CD4-positive, alpha-beta T cell (primary cell): ENCODE data around the gene NPM1. TPM values are rescaled to one million over a fixed set of nuclear protein-coding genes. Genes with fewer than 3 reads are reported as not detected.
"Not testable (repeated sequence)": the region's sequence is repeated elsewhere in the genome, so short reads cannot be mapped to it uniquely, and the experiment has no call there.

Experiments used
- ATAC-seq: fragments of 200-7000 bp; cut with Tn5 transposase; one replicate; pipeline ENCODE4 v1.10.0; 2022; ENCODE audit warnings: mild to moderate bottlenecking; ENCODE audit not compliant: poor library complexity
- CTCF ChIA-PET: fragments of 350-600 bp; sonication (Branson Sonifier 250); formaldehyde crosslinking; loops from one replicate; lab custom pipeline; 2021; ENCODE audit warnings: antibody characterized with exemption, inconsistent platforms; lab: Charles Lee
- POLR2A ChIA-PET: fragments of 350-600 bp; sonication (Branson Sonifier 250); formaldehyde crosslinking; loops from one replicate; lab custom pipeline; 2021; ENCODE audit warnings: antibody characterized with exemption, inconsistent platforms; lab: Charles Lee
- DNase-seq, 14 experiments: peaks; one replicate each; pipeline ENCODE4 v3.0.0-alpha.2; 2013 to 2020; ENCODE audit warnings: mixed read lengths in 2 of 14
- H3K27ac ChIP-seq, 2 donors: one replicate each; pipeline versions ENCODE4 v1.5.1 to v1.7.0; 2013; ENCODE audit warnings: low read length in 2 of 2, low read depth in 1 of 2, mild to moderate bottlenecking in 1 of 2
- H3K27me3 ChIP-seq, 2 experiments: 1 replicate in 1 of 2; 2 replicates in 1 of 2; pipeline versions ENCODE4 v1.6.1 to v1.7.0; 2013; ENCODE audit warnings: low read length in 2 of 2, control low read depth in 1 of 2, mild to moderate bottlenecking in 1 of 2, moderate library complexity in 1 of 2; ENCODE audit not compliant: insufficient read depth in 2 of 2, control insufficient read depth in 1 of 2
- H3K36me3 ChIP-seq: one replicate; pipeline ENCODE4 v1.6.1; 2013; ENCODE audit warnings: low read length, control low read depth; ENCODE audit not compliant: insufficient read depth
- H3K4me1 ChIP-seq: one replicate; pipeline ENCODE4 v1.6.1; 2013; ENCODE audit warnings: low read length, control low read depth; ENCODE audit not compliant: insufficient read depth
- H3K4me3 ChIP-seq: one replicate; pipeline ENCODE4 v1.5.1; 2013; ENCODE audit warnings: mild to moderate bottlenecking, low read length, moderate library complexity
- H3K9me3 ChIP-seq, 2 experiments: 1 replicate in 1 of 2; 2 replicates in 1 of 2; pipeline versions ENCODE4 v1.6.1 to v1.7.0; 2013; ENCODE audit warnings: low read length in 2 of 2, mild to moderate bottlenecking in 2 of 2, control low read depth in 1 of 2, moderate library complexity in 1 of 2; ENCODE audit not compliant: control insufficient read depth in 1 of 2, insufficient read depth in 1 of 2
- H3K27ac Mint-ChIP-seq: one replicate; pipeline ENCODE4 v1.8.0; 2020; ENCODE audit warnings: mixed read lengths
- H3K27me3 Mint-ChIP-seq: one replicate; pipeline ENCODE4 v1.8.0; 2021; ENCODE audit warnings: mixed read lengths
- H3K36me3 Mint-ChIP-seq: one replicate; pipeline ENCODE4 v1.8.0; 2021; ENCODE audit warnings: low read depth, mixed read lengths
- H3K4me1 Mint-ChIP-seq: one replicate; pipeline ENCODE4 v1.8.0; 2021; ENCODE audit warnings: low read depth, mixed read lengths
- H3K4me3 Mint-ChIP-seq: one replicate; pipeline ENCODE4 v1.8.0; 2020; ENCODE audit warnings: mild to moderate bottlenecking, mixed read lengths
- H3K9me3 Mint-ChIP-seq: one replicate; pipeline ENCODE4 v1.8.0; 2020; ENCODE audit warnings: mixed read lengths
- intact Hi-C, 2 experiments: fragments of 100-400 bp; cut with DNase I in 1 of 2; cut with micrococcal nuclease in 1 of 2; formaldehyde crosslinking; loops; one replicate each; pipeline versions ENCODE4 v1.15.1 to v1.9.0; 2023 to 2025; cut with DNase I, micrococcal nuclease
- total RNA-seq, 174 experiments: library from RNA in 2 of 174; stranded (reverse) in 2 of 174; gene quantifications; one replicate each; pipeline ENCODE4 v1.2.3 and lab custom pipeline; 2021 to 2026
- TF ChIP-seq, protein P1 (sequence below): fragments of 200-600 bp; IDR thresholded peaks from one replicate; pipeline ENCODE4 v1.8.0; 2022; ENCODE audit warnings: antibody characterized with exemption, mild to moderate bottlenecking

Gene NPM1
- total RNA-seq, 2 experiments from 2014 or later, result 1,243 to 1,379 TPM

DNA sequence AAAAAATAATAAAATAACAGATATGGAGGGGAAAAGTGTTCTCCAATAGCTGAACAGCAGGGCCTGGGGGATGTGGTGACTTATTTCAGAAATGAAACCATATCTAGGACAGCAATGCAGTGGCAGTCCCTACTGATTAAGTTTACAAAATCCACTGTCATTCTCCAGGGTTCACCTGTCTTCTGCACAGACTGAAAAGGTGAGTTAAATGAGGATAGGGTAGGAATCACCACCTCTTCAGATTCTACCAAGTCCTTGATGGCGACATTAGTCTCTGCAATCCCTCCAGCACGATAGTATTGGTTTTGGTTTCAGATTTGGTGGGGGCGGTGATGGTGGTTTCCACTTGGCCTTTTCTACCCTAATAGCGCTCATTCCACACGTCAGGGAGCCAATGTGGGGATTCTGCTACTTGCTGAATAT lies 32.3 kb upstream of the NPM1 start:
- no peaks in the 10 kb centered on the region for H3K9me3 Mint-ChIP-seq
- H3K4me1 Mint-ChIP-seq, result no peaks in the 10 kb centered on the region
- Histone ChIP-seq H3K4me3 (peak overlapping the region; percentile 37), H3K9me3 (no peaks in the 10 kb centered on the region), H3K27me3 (no peaks in the 10 kb centered on the region), H3K36me3 (no peaks in the 10 kb centered on the region), H3K27ac (no peak overlapping the region), H3K4me1 (peaks cover 6% of the 10 kb centered on the region)
- ATAC-seq, result no peak
- no peaks in the 10 kb centered on the region for H3K36me3 Mint-ChIP-seq
- TF ChIP-seq, protein P1, sequence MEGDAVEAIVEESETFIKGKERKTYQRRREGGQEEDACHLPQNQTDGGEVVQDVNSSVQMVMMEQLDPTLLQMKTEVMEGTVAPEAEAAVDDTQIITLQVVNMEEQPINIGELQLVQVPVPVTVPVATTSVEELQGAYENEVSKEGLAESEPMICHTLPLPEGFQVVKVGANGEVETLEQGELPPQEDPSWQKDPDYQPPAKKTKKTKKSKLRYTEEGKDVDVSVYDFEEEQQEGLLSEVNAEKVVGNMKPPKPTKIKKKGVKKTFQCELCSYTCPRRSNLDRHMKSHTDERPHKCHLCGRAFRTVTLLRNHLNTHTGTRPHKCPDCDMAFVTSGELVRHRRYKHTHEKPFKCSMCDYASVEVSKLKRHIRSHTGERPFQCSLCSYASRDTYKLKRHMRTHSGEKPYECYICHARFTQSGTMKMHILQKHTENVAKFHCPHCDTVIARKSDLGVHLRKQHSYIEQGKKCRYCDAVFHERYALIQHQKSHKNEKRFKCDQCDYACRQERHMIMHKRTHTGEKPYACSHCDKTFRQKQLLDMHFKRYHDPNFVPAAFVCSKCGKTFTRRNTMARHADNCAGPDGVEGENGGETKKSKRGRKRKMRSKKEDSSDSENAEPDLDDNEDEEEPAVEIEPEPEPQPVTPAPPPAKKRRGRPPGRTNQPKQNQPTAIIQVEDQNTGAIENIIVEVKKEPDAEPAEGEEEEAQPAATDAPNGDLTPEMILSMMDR, result no peak
- no peak overlapping the region for H3K4me3 Mint-ChIP-seq
- peaks cover 2% of the 10 kb centered on the region for H3K27me3 Mint-ChIP-seq
- H3K27ac Mint-ChIP-seq, result no peak overlapping the region
- POLR2A ChIA-PET, result no interaction called here
- peak in 3 of 14 experiments; percentile 22 to 57 (median 27) for DNase-seq
- intact Hi-C loops, result no loop called here
- CTCF ChIA-PET, result no interaction called here

DNA sequence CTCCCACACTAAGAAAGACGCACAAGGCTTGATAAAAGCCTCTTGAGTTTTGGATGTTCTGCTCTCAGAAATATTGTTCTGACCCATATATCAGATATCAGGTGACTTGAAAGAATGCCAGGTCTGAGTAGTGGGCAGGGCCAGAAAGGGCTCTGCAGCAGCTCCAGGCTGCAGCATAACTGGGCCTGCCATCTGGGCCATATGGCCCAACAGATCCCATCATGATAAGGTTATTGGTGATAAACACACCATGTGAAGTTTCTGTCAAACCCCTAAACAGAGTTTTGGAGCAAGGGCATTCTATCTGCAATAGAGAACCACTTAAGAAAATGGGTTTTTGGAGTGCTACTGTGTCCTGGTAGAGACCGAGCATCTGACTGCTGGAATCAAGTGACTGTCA lies 29.8 kb upstream of the NPM1 start:
- Histone ChIP-seq H3K27me3 (no peaks in the 10 kb centered on the region), H3K4me3 (no peak overlapping the region), H3K9me3 (no peaks in the 10 kb centered on the region), H3K27ac (no peak overlapping the region), H3K36me3 (no peaks in the 10 kb centered on the region), H3K4me1 (peaks cover 6% of the 10 kb centered on the region)
- Mint-ChIP-seq H3K27me3 (no peaks in the 10 kb centered on the region), H3K27ac (no peak overlapping the region), H3K4me1 (no peaks in the 10 kb centered on the region), H3K36me3 (no peaks in the 10 kb centered on the region), H3K9me3 (no peaks in the 10 kb centered on the region), H3K4me3 (no peak overlapping the region)
- ChIA-PET POLR2A (no interaction called here), CTCF (no interaction called here)
- TF ChIP-seq, protein P1, result no peak
- intact Hi-C loops, result no loop called here
- ATAC-seq (no peak), DNase-seq (no peak)

DNA sequence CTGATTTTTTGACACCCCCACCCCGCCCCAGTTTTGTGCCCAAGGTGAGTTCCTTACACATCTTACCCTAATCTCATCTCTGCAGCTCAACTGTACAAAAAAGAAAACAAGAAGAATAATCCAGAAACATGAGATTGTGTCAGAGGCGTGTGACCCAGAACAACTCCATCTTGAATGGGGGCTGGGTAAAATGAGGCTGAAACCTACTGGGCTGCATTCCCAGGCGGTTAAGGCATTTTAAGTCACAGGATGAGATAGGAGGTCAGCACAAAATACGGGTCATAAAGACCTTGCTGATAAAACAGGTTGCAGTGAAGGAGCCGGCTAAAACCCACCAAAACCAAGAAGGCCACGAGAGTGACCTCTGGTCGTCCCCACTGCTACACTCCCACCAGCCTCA lies 26.5 kb upstream of the NPM1 start:
- H3K4me1 ChIP-seq, H3K4me3 ChIP-seq, H3K36me3 ChIP-seq, H3K9me3 Mint-ChIP-seq, H3K9me3 ChIP-seq, ATAC-seq, CTCF ChIA-PET, H3K27ac ChIP-seq, POLR2A ChIA-PET, H3K4me3 Mint-ChIP-seq, H3K27me3 ChIP-seq, H3K27ac Mint-ChIP-seq, DNase-seq, intact Hi-C loops, H3K36me3 Mint-ChIP-seq, H3K4me1 Mint-ChIP-seq: not testable (repeated sequence)
- peaks cover 21% of the 10 kb centered on the region for H3K27me3 Mint-ChIP-seq

DNA sequence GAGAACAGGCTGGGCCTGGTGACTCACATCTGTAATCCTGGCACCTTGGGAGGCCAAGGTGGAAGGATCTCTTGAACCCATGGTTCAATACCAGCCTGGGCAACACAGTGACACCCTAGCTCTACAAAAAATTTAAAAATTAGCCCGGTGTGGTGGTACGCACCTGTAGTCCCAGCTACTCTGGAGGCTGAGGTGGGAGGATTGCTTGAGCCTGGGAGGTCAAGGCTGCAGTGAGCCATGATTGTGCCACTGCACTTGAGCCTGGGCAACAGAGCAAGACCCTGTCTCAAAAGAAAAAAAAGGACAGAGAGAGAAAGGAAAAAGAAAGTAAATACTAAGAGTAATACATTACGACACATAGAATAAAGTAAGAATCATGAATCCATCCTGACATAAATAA lies 24.4 kb upstream of the NPM1 start:
- H3K36me3 Mint-ChIP-seq, DNase-seq, CTCF ChIA-PET, H3K9me3 ChIP-seq, H3K27me3 ChIP-seq, H3K27ac ChIP-seq, H3K9me3 Mint-ChIP-seq, intact Hi-C loops, ATAC-seq, H3K4me1 Mint-ChIP-seq, H3K4me3 ChIP-seq, H3K4me1 ChIP-seq, H3K36me3 ChIP-seq, H3K27ac Mint-ChIP-seq, POLR2A ChIA-PET, H3K4me3 Mint-ChIP-seq: not testable (repeated sequence)
- peaks cover 21% of the 10 kb centered on the region for H3K27me3 Mint-ChIP-seq
